Measurements from ENCODE around the gene ABCG4. TPM values are rescaled to one million over a fixed set of nuclear protein-coding genes. Genes with fewer than 3 reads are reported as not detected.

Gene ABCG4
- total and polyA plus RNA-seq, 9 of the 15 experiments (the other 6 are each of a cell fraction or from before 2014, with no cell fraction given): 0.03 to 0.11 (median 0.07) TPM; not detected in 4

DNA sequence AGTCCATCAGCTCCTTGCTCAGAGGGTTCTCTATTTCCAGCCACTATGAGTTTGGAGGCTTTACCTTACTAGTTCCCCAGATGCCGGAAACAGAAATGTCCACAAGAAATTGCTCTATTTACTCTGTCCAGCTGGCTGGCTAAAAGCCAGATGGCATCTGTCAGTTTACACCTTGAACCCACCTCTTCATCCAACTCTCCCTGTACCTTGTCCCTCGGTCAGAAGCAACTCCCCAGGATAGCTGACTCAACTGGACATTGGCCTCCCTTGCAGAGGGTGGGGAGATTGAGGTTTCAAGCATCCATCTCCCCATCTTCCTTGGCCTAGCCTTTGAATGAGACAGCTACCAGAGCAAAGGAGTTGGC lies 40.0 kb upstream of the ABCG4 start:
- BruUV-seq (replicated peaks): no TSS peak
- intact Hi-C loops (cut with micrococcal nuclease) (loop anchor here (5.0 kb wide), 1 partner anchor 268 kb away; no protein-coding TSS in a partner anchor), in situ Hi-C loops (cut with MboI) (no loop called here)
- H3K27me3 ChIP-seq (ENCODE audit: control insufficient read depth in 2 of 2, insufficient read depth in 2 of 2, low read length in 2 of 2): no peaks in the 10 kb centered on the region
- ATAC-seq (no peak), FAIRE-seq (no peak), DNase-seq (ENCODE audit: extremely low read depth in 1 of 4, low spot score in 3 of 4) (no peak)
- POLR2A ChIA-PET: interaction anchor here (0.7 to 5.8 kb wide), 12 partner anchors 10 to 208 kb away, joined by 3 to 75 read pairs (median 4); partner anchors contain the start of genes HINFP, MCAM and NLRX1
- peaks cover 51% of the 10 kb centered on the region for H3K36me3 ChIP-seq (ENCODE audit: control insufficient read depth, insufficient read depth, low read length)
- H2AFZ ChIP-seq (ENCODE audit: low read depth, low read length): peak overlapping the region; percentile 64; the same call in 1 of the 2 replicates
- TF ChIP-seq NCOA1 (IDR thresholded peaks at IDR 0.05; ENCODE audit: low read depth): no peak
- no peak for TF ChIP-seq NRF1 (conservative IDR thresholded peaks at IDR 0.05 in 1 of 2, IDR thresholded peaks at IDR 0.05 in 1 of 2)
- TF ChIP-seq POLR2G (IDR thresholded peaks at IDR 0.05; ENCODE audit: low read depth, low read length): no peak
- TF ChIP-seq NFIC (IDR thresholded peaks at IDR 0.05): peak; percentile 88
- TF ChIP-seq, protein P1, sequence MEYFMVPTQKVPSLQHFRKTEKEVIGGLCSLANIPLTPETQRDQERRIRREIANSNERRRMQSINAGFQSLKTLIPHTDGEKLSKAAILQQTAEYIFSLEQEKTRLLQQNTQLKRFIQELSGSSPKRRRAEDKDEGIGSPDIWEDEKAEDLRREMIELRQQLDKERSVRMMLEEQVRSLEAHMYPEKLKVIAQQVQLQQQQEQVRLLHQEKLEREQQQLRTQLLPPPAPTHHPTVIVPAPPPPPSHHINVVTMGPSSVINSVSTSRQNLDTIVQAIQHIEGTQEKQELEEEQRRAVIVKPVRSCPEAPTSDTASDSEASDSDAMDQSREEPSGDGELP (CRISPR knock-in tag; IDR thresholded peaks at IDR 0.05; ENCODE audit: borderline replicate concordance): 0 out of 2 replicates have a peak, but pooled peaks have one; percentile 19
- 0 out of 4 replicates have a peak, but pooled peaks of 1 of the 2 experiments have one; percentile 4 for TF ChIP-seq TRIM24 (IDR thresholded peaks at IDR 0.05)
- TF ChIP-seq RAD21 (CRISPR knock-in tag; conservative IDR thresholded peaks at IDR 0.05 in 1 of 2, IDR thresholded peaks at IDR 0.05 in 1 of 2): 0 out of 4 replicates have a peak, but pooled peaks of 1 of the 2 experiments have one; percentile 11
- TF ChIP-seq FOXA3 (CRISPR knock-in tag; conservative IDR thresholded peaks at IDR 0.05 in 1 of 2, IDR thresholded peaks at IDR 0.05 in 1 of 2): peak in 1 of 2 experiments; percentile 70; a peak in 2 of 4 replicates
- TF ChIP-seq GABPA (tag; conservative IDR thresholded peaks at IDR 0.05; ENCODE audit: low read depth): peak; percentile 11; the same call in 1 of the 2 replicates
- TF ChIP-seq, protein P2, sequence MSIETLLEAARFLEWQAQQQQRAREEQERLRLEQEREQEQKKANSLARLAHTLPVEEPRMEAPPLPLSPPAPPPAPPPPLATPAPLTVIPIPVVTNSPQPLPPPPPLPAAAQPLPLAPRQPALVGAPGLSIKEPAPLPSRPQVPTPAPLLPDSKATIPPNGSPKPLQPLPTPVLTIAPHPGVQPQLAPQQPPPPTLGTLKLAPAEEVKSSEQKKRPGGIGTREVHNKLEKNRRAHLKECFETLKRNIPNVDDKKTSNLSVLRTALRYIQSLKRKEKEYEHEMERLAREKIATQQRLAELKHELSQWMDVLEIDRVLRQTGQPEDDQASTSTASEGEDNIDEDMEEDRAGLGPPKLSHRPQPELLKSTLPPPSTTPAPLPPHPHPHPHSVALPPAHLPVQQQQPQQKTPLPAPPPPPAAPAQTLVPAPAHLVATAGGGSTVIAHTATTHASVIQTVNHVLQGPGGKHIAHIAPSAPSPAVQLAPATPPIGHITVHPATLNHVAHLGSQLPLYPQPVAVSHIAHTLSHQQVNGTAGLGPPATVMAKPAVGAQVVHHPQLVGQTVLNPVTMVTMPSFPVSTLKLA (conservative IDR thresholded peaks at IDR 0.05): peak in 1 of 2 experiments; percentile 3; a peak in 1 of 4 replicates
- TF ChIP-seq, protein P3, sequence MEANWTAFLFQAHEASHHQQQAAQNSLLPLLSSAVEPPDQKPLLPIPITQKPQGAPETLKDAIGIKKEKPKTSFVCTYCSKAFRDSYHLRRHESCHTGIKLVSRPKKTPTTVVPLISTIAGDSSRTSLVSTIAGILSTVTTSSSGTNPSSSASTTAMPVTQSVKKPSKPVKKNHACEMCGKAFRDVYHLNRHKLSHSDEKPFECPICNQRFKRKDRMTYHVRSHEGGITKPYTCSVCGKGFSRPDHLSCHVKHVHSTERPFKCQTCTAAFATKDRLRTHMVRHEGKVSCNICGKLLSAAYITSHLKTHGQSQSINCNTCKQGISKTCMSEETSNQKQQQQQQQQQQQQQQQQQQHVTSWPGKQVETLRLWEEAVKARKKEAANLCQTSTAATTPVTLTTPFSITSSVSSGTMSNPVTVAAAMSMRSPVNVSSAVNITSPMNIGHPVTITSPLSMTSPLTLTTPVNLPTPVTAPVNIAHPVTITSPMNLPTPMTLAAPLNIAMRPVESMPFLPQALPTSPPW (CRISPR knock-in tag; IDR thresholded peaks at IDR 0.05): peak; percentile 4; the same call in 1 of the 2 replicates
- peak; percentile 7; the same call in 1 of the 2 replicates for TF ChIP-seq POLR2H (tag; IDR thresholded peaks at IDR 0.05; ENCODE audit: low read depth)
- peak overlapping the region; percentile 83; the same call in 2 of the 3 replicates for H3K27ac ChIP-seq (ENCODE audit: extremely low read depth, low read depth, low read length)
- H3K9me1 ChIP-seq (ENCODE audit: control insufficient read depth, insufficient read depth, low read length): no peaks in the 10 kb centered on the region
- peaks cover 41% of the 10 kb centered on the region for H3K79me2 ChIP-seq (ENCODE audit: control insufficient read depth, insufficient read depth, low read length)
- WGBS (ENCODE audit: insufficient coverage, low coverage, missing lambda C conversion rate): 18% methylated on average over 2 of the region's 2 CpGs
- H3K9me3 ChIP-seq (replicated peaks; ENCODE audit: control insufficient read depth, insufficient read depth, low read depth, low read length): no peaks in the 10 kb centered on the region
- peak overlapping the region; percentile 99 for H3K4me2 ChIP-seq (ENCODE audit: insufficient read depth, low read length)
- peak overlapping the region; percentile 94 for H3K4me3 ChIP-seq
- peaks cover 18% of the 10 kb centered on the region for H4K20me1 ChIP-seq (replicated peaks; ENCODE audit: control insufficient read depth, insufficient read depth, low read length)
- CTCF ChIA-PET (ENCODE audit: low intra/inter-chr PET ratio): no interaction called here
- peak overlapping the region; percentile 71 to 94; a peak in 3 of 4 replicates for H3K9ac ChIP-seq (ENCODE audit: insufficient read depth in 1 of 2, low read depth in 2 of 2, low read length in 2 of 2)
- peaks cover 32 to 34% of the 10 kb centered on the region in 2 experiments for H3K4me1 ChIP-seq (replicated peaks in 1 of 2; ENCODE audit: control insufficient read depth in 2 of 2, insufficient read depth in 2 of 2, low read length in 2 of 2)
